Upper lobe of left lung (tissue), 4 donors: ENCODE measurements around the gene VWA5B1.

ENCODE experiments used
- CTCF ChIP-seq, 6 experiments: fragments of 450-650 bp in 4 of 6; fragments of 200-600 bp in 2 of 6; sonication (generic) in 2 of 6; IDR thresholded peaks; one replicate each; pipeline ENCODE4 v1.5.1; 2016 to 2019; ENCODE audit warnings: antibody characterized with exemption in 6 of 6
- EP300 ChIP-seq, 4 donors: sonication (generic); formaldehyde crosslinking; IDR thresholded peaks; one replicate each; pipeline ENCODE4 v1.5.1; 2017; ENCODE audit warnings: antibody characterized with exemption in 4 of 4, control low read depth in 2 of 4
- POLR2A ChIP-seq, 4 donors: fragments of 450-650 bp; IDR thresholded peaks; one replicate each; pipeline ENCODE4 v1.5.1; 2016 to 2017; ENCODE audit warnings: antibody characterized with exemption in 4 of 4, mild to moderate bottlenecking in 2 of 4
- POLR2AphosphoS5 ChIP-seq, 2 donors: sonication (generic); formaldehyde crosslinking; IDR thresholded peaks; one replicate each; pipeline ENCODE4 v1.5.1; 2017; ENCODE audit warnings: antibody characterized with exemption in 2 of 2

DNA sequence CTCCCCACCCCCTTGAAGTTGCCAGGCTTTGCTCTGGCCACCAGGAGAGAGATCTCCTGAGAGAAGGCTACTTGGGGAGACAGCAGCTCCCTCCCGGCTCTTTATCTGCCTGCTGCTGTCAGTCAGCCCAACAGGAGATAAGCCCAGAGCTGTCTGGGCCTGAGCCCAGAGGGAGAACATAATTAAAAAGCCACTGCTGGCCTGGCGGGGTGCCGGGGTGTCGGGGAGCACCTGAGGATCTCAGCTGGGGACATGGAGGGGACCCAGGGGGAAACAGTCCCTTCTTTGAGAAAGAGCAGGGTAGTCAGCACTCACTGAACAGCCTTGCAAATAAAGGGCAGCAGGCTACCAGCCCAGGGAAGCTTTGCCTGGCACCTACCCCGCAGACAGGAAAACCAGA is 17.9 kb downstream of the VWA5B1 start:
- TF ChIP-seq POLR2A (IDR thresholded peaks at IDR 0.05) (no peak), CTCF (IDR thresholded peaks at IDR 0.05) (no peak), EP300 (IDR thresholded peaks at IDR 0.05) (no peak), POLR2AphosphoS5 (IDR thresholded peaks at IDR 0.05) (no peak)
